Activated CD8-positive, alpha-beta memory T cell treated with anti-CD3 and anti-CD28 coated beads for 24 hours (primary cell): ENCODE data around the gene ZDHHC17.

Experiments
- DNase-seq: peaks from one replicate; pipeline ENCODE4 v3.0.0-alpha.2; 2020

ZDHHC17 gene

DNA sequence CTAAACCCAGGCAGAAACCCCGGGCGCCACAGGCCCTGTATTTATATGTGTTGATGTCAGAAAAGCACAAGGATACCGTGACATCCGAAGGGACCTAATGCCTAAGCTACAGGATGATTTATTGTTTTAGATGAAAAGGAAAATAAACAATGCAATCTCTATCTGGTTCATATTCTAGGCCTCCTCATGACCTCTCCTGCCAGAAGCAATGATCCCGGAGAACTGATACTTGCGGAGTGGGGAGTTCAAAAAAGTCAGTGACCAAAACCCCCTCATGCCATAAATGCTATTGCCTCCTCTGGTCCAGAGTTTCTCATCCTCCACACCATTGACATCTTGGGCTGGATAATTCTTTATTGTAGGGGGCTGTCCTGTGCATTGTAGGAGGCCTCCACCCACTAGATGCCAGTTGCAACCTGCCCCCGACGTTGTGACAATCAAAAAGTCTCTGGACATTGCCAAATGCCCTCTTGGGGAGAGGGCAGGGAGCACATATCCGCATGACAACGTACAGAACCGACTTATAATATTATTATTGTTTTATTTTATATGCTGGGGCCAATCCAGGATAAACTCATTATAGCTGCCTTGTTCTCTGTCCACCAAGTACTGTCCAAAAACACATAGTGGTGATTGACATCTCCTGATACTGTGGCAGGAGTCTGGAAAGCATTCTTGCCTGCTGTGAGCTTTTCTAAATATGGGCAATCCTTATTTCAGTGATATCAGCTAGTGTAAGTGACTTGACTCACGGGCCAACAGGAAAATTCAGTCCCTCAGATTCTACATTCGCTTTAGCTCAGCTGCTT lies 116.0 kb downstream of the ZDHHC17 start:
- DNase-seq = no peak

- no peak for DNase-seq
Observed at GRCh38 chr12:76880519-76881023, 116.7 kb downstream of the ZDHHC17 start.

DNA sequence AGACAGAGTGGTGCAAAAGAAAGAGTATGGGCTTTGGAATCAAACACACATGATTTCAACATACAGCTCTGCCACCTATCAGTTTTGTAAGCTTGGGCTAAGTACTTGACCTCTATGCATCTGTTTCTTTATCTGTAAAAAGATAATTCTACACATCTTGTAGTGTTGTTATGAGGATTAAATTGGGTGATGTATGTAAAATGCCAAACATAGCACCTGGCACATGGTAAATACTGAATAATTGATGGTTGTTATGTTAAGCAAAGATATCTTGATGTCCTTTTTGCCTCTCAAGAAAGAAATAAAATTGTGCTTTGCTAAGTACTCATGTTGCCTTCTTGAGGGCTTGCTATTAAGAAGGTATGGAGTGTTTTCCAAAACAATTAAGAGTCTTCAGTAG lies 117.2 kb downstream of the ZDHHC17 start:
- DNase-seq = no peak

GRCh38 chr12:76882367-76882766 lies 118.5 kb downstream of the ZDHHC17 start:
- DNase-seq = no peak

DNA sequence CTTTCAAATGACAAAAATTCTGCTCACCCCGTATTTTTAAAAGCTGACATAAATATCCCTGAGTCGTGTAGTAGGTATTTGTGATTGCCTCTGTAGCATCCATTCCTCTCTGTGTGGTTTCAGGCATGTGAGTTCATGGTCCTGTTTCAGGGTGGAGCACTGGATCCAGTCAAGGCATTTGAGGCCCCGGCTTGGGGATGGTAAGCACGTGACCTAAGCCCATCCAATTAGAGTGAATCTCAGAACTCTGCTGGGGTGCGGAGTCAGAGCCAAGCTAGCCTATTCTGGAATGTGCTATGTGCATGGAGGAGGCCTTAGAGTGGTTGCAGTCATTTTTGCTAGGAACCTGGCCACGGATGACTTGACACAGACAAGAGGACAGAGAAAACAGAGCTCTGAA lies 119.2 kb downstream of the ZDHHC17 start:
- no peak for DNase-seq

DNA sequence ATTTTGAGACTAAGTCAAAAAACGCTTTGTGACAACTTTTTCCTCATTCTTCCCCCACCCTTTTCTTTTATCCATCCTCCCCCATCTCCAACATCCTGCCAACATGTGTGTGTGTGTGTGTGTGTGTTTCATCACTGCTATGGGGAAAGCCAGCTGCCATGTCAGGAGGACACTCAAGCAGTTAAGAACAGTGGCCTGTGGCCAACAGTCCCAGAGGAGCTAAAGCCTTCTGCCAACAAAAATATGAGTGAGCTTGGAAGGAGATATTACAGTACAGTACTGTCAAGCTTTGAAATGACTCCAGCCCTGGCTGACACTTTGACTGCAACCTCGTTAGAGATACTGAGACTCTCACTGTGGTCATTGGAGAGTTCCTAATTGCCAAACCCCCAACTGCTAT lies 119.9 kb downstream of the ZDHHC17 start:
- DNase-seq = no peak

GRCh38 chr12:76888775-76889174 lies 124.9 kb downstream of the ZDHHC17 start:
- DNase-seq = no peak

DNA sequence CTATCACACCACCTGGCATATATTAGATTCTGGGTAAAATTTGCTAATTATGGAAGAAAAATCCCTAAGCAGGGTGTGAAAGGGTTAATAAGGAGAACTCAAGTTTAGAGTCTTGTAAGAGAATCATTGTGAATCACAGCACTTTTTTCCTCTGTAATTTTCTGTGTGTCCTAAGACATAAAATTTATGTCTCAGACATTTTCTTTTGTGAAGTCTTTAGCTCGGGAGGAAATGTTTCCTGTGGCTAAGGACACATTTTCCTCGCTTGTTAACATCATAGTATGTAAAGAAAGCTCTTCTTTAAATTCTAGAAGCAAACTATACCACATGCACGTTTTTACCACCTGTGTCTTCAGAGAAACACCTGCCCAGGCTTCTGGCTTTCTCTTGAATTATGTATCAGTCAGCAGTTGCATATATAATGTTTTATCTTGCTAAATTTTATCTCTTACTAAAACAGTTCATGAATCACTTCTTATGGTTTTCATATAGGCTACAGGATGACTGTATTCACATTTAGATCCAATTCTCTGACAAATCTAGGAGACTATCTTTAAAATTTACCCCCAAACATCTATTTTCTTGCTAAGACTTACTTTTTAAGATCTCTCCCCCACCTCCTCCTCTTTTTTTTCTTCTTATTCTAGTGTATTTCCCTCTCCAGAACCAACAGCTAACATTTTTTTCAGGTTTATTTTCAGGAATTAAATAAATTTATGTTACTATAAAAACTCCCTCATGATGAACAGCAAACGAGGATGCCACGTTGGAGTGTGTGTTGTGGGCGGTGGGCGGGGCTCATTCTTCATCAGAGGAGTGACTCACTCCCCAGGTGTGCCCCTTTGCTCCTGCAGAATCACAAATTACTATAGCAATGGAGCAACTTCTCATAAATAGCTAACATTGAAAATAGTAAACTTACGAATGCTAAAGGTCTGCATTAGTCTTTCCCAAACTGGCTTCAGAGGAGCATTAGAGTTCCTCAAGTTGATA lies 126.5 kb downstream of the ZDHHC17 start:
- DNase-seq = no peak

DNA sequence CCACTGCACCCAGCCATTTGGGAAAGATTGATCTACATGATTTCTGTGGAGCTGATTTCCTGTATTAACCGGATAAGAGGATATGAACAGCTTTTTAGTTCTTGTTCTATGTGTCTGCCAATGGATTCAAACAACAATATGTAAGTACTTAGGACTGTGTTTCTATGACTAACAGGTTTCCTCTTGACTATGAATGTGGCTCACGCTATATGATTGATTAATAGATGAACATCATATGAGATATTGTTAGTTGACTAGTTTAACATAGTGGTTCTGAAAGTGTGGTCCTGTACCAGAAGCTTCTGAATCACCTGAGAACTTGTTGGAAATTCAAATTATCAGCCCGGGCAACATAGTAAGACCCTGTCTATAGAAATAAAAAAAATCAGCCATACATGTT lies 127.7 kb downstream of the ZDHHC17 start:
- DNase-seq = no peak

DNA sequence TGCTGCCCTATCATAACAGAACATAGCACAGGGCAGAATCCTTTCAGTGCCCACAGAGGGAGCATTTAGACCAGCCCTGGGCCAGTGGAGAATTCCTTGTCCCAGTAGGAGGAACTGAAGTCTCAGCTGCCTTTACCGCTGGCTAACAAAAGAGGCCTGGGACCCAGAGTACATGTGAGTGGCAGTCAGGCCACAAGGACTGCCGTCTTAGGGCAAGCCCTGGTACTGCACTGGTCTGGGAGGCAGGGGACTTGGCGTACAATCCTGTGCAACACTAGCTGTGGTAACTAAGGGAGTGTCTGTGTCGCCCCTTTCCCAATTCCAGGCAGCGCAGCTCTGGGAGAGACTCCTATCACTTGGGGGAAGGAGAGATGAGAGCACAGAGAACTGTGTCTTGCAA lies 131.9 kb downstream of the ZDHHC17 start:
- DNase-seq = no peak

GRCh38 chr12:76896274-76896673 lies 132.4 kb downstream of the ZDHHC17 start:
- no peak for DNase-seq

GRCh38 chr12:76898442-76898841 lies 134.5 kb downstream of the ZDHHC17 start:
- DNase-seq = no peak

GRCh38 chr12:76899522-76899921 lies 135.6 kb downstream of the ZDHHC17 start:
- DNase-seq = no peak

DNA sequence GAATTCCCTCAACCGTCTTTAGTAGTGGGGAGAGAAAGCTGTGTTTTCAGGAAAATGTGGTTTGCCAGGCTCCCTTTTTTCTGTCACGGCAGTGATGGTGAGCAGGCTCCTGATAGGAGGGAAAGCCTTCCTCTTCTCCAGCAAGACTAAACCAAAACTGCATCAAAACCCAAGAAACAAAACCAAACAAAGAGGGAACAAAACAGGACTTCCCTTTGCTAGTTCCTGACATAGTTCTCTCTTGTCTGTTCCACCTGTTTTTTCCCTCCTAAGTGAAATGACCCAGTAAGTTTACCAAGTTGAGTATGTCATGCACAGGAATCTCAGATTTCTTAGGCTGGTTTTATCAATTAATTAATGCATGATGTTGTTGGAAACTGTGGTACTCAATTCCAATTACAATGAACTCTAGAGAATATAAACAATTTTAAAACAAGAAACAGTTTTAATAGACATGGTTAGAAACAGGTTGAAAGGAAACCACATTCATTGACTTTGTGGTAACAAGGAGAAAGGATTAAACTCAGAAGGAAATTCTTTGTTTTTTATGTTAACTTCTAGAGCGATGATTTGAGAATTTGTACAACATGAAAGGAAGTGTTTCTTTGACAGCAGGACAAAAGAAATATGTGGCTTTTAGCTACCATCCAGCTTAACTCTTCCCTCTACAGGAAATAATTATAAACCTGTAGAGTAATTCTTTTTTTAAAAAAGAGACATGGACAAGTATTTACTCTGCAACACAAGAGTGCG lies 137.9 kb downstream of the ZDHHC17 start:
- no peak for DNase-seq
